K562 (cell line): ENCODE data around the gene ZNF609. TPM values are rescaled to one million over a fixed set of nuclear protein-coding genes. Genes with fewer than 3 reads are reported as not detected.

Source experiments
- ATAC-seq: fragments of 200-7000 bp; cut with Tn5 transposase; 3 replicates; pipeline ENCODE4 v1.9.1; 2020; ENCODE audit warnings: moderate library complexity
- BruUV-seq: library from RNA; stranded (reverse); fragments of 400-500 nt; replicated peaks from 2 replicates; lab custom pipeline; 2021; lab: Mats Ljungman, UMichigan
- CTCF ChIA-PET: fragments of 300-600 bp; formaldehyde crosslinking; extraction: SDS; loops from one replicate; lab custom pipeline; 2021; ENCODE audit warnings: low intra/inter-chr PET ratio; lab: Yijun Ruan, JAX
- POLR2A ChIA-PET: fragments of 300-600, 350-650 bp; sonication (Branson Sonifier 250); formaldehyde crosslinking; extraction: SDS; loops from one replicate; lab custom pipeline; 2021; ENCODE audit warnings: antibody characterized with exemption, inconsistent platforms; lab: Yijun Ruan, JAX
- DNase-seq, 4 experiments: peaks; one replicate each; pipeline versions ENCODE4 v3.0.0 to v3.0.0-alpha.2; 2011 to 2018; ENCODE audit warnings: low spot score in 3 of 4, mixed read lengths in 3 of 4; ENCODE audit errors: extremely low read depth in 1 of 4
- FAIRE-seq: peaks from 2 replicates; lab custom pipeline; 2011; peaks lifted over from hg19 to GRCh38; lab: Jason Lieb, UNC
- H2AFZ ChIP-seq: 2 replicates; pipeline ENCODE4 v1.6.0; 2011; ENCODE audit warnings: low read depth, low read length, control low read depth, inconsistent platforms
- H3K27ac ChIP-seq: fragments of 200-600 bp; 3 replicates; pipeline ENCODE4 v1.8.0; 2011; ENCODE audit warnings: low read depth, mild to moderate bottlenecking, control low read depth, inconsistent platforms, low read length, moderate library complexity, mixed read lengths; ENCODE audit errors: extremely low read depth
- H3K27me3 ChIP-seq, 2 experiments: fragments of 300-600 bp in 1 of 2; 2 replicates in 1 of 2; 3 replicates in 1 of 2; pipeline versions ENCODE4 v1.6.0 to v1.8.0; 2011; ENCODE audit warnings: inconsistent platforms in 2 of 2, low read length in 2 of 2, mild to moderate bottlenecking in 1 of 2, mixed read lengths in 1 of 2, moderate library complexity in 1 of 2; ENCODE audit not compliant: control insufficient read depth in 2 of 2, insufficient read depth in 2 of 2
- H3K36me3 ChIP-seq: fragments of 300-600 bp; 3 replicates; pipeline ENCODE4 v1.8.0; 2011; ENCODE audit warnings: mild to moderate bottlenecking, low read length, inconsistent platforms; ENCODE audit not compliant: control insufficient read depth, insufficient read depth
- H3K4me1 ChIP-seq, 2 experiments: fragments of 200-600 bp in 1 of 2; replicated peaks in 1 of 2; 2 replicates in 1 of 2; 3 replicates in 1 of 2; pipeline versions ENCODE4 v1.5.1 to v1.8.0; 2011; ENCODE audit warnings: inconsistent platforms in 2 of 2, low read length in 2 of 2, mild to moderate bottlenecking in 1 of 2, mixed read lengths in 1 of 2, moderate library complexity in 1 of 2; ENCODE audit not compliant: control insufficient read depth in 2 of 2, insufficient read depth in 2 of 2
- H3K4me2 ChIP-seq: 2 replicates; pipeline ENCODE4 v1.6.1; 2011; ENCODE audit warnings: low read length, control low read depth, inconsistent platforms, mixed read lengths; ENCODE audit not compliant: insufficient read depth
- H3K4me3 ChIP-seq: fragments of 200-600 bp; sonication (generic), shearing (Covaris generic); 2 replicates; pipeline ENCODE4 v1.5.1; 2016; ENCODE audit warnings: control low read depth, inconsistent platforms
- H3K79me2 ChIP-seq: fragments of 200-600 bp; 3 replicates; pipeline ENCODE4 v1.8.0; 2011; ENCODE audit warnings: low read length, inconsistent platforms; ENCODE audit not compliant: control insufficient read depth, insufficient read depth
- H3K9ac ChIP-seq, 2 experiments: 2 replicates each; pipeline versions ENCODE4 v1.6.0 to v1.6.1; 2011; ENCODE audit warnings: low read depth in 2 of 2, low read length in 2 of 2, control low read depth in 1 of 2, inconsistent platforms in 1 of 2, mild to moderate bottlenecking in 1 of 2, mixed read lengths in 1 of 2; ENCODE audit not compliant: insufficient read depth in 1 of 2
- H3K9me1 ChIP-seq: one replicate; pipeline ENCODE4 v1.6.0; 2011; ENCODE audit warnings: inconsistent platforms, mild to moderate bottlenecking, low read length, moderate library complexity; ENCODE audit not compliant: control insufficient read depth, insufficient read depth
- H3K9me3 ChIP-seq: replicated peaks from 2 replicates; pipeline ENCODE4 v1.5.1; 2011; ENCODE audit warnings: low read depth, low read length, inconsistent platforms; ENCODE audit not compliant: control insufficient read depth, insufficient read depth
- H4K20me1 ChIP-seq: replicated peaks from 2 replicates; pipeline ENCODE4 v1.6.1; 2011; ENCODE audit warnings: low read length, inconsistent platforms, mixed read lengths; ENCODE audit not compliant: control insufficient read depth, insufficient read depth
- CHCHD3 ChIP-seq: fragments of 250-450 bp; sonication (Bioruptor Pico); IDR thresholded peaks from 2 replicates; pipeline ENCODE4 v2.1.2; 2022; ENCODE audit warnings: mild to moderate bottlenecking
- LARP7 ChIP-seq: fragments of 450-650 bp; IDR thresholded peaks from 2 replicates; pipeline ENCODE4 v1.6.1; 2016
- LCOR ChIP-seq: sonication (generic); formaldehyde crosslinking; IDR thresholded peaks from 2 replicates; pipeline ENCODE4 v1.8.0; 2022; ENCODE audit warnings: mild to moderate bottlenecking, missing genetic modification reagents
- MTA3 ChIP-seq: fragments of 450-650 bp; formaldehyde crosslinking; IDR thresholded peaks from 2 replicates; pipeline ENCODE4 v1.6.1; 2017; ENCODE audit warnings: mild to moderate bottlenecking, borderline replicate concordance
- PRDM10 ChIP-seq: fragments of 450-650 bp; IDR thresholded peaks from 2 replicates; pipeline ENCODE4 v1.6.1; 2018; ENCODE audit not compliant: partially characterized antibody
- ZBTB12 ChIP-seq: fragments of 250-450 bp; sonication (Bioruptor Pico); IDR thresholded peaks from 2 replicates; pipeline ENCODE4 v1.4.0; 2020
- ZBTB8A ChIP-seq: fragments of 450-650 bp; IDR thresholded peaks from 2 replicates; pipeline ENCODE4 v1.6.1; 2018; ENCODE audit warnings: mild to moderate bottlenecking, moderate library complexity; ENCODE audit not compliant: partially characterized antibody
- ZC3H8 ChIP-seq: fragments of 450-650 bp; IDR thresholded peaks from 2 replicates; pipeline ENCODE4 v1.6.1; 2017
- WGBS: fragments of 100-300 bp; shearing (Covaris generic); methylation state at CpG from one replicate; pipeline ENCODE4 v1.1.6; 2016; ENCODE audit warnings: low coverage, mixed read lengths; ENCODE audit not compliant: insufficient coverage; ENCODE audit errors: missing lambda C conversion rate; 5-methylcytosine and 5-hydroxymethylcytosine counted together
- in situ Hi-C: fragments of 300-500 bp; cut with MboI; formaldehyde crosslinking; loops from 4 replicates; pipeline ENCODE4 v1.15.0; 2018; ENCODE audit warnings: inconsistent platforms, mixed read lengths
- intact Hi-C: fragments of 100-400 bp; cut with micrococcal nuclease; formaldehyde crosslinking; loops from 2 replicates; pipeline ENCODE4 v1.14.2; 2022
- polyA plus RNA-seq, 8 experiments: library from polyadenylated mRNA; depleted of rRNA in 4 of 8; stranded (reverse) in 5 of 8; unstranded in 3 of 8; fragments of >200 nt; fragmentation: Nextera tagmentation in 2 of 8; fragmentation: Illumina TruSeq in 1 of 8; extraction: Ambion mirVana in 2 of 8; extraction: Trizol in 1 of 8; gene quantifications; 2 replicates each; pipeline versions ENCODE4 v1.2.1 to v1.2.3, GENCODE V29; 2011 to 2014; ENCODE audit warnings: inconsistent platforms in 1 of 8, missing spikeins in 1 of 8
- total RNA-seq, 7 experiments: library from RNA; depleted of rRNA in 6 of 7; stranded (reverse); fragments of >200 nt in 6 of 7; fragmentation: Illumina TruSeq in 2 of 7; extraction: Trizol in 2 of 7; gene quantifications; 2 replicates each; pipeline versions ENCODE4 v1.2.1 to v1.2.3, GENCODE V29; 2011 to 2021; ENCODE audit warnings: low replicate concordance in 1 of 7

ZNF609 gene
- total and polyA plus RNA-seq, 9 of the 15 experiments (the other 6 are each of a cell fraction or from before 2014, with no cell fraction given), result 3.0 to 38.7 (median 17.8) TPM

DNA sequence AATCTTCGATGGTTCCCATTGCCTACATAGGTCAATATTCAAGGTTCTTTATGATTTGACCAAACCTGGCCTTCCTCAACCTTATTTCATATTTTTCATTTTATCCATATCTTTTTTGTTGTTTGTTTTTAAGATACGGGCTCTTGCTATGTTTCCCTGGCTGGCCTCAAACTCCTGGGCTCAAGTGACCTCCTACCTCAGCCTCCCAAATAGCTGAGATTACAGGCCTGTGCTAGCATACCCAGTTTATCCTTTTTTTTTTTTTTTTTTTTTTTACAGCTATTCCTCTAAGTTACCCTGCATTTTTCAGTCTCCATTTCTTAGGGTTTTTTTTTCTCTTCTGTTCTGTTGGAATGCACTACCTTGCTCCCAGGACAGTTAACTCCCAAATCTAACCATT is 14.5 kb downstream of the ZNF609 start:
- Histone ChIP-seq H2AFZ (no peak overlapping the region), H3K79me2 (peaks cover 72% of the 10 kb centered on the region), H3K9me3 (no peaks in the 10 kb centered on the region), H4K20me1 (peaks cover 9% of the 10 kb centered on the region; the same call in 1 of the 2 replicates), H3K9me1 (no peaks in the 10 kb centered on the region), H3K4me2 (no peak overlapping the region), H3K4me1 (no peaks in the 10 kb centered on the region), H3K4me3 (no peak overlapping the region), H3K9ac (no peak overlapping the region), H3K27me3 (no peaks in the 10 kb centered on the region), H3K27ac (no peak overlapping the region), H3K36me3 (peaks cover 40% of the 10 kb centered on the region)
- 96% methylated on average over 2 of the region's 2 CpGs for WGBS
- ChIA-PET POLR2A (interaction anchor here (0.6 kb wide), 1 partner anchor 13 kb away, joined by 4 read pairs; no protein-coding TSS in a partner anchor), CTCF (no interaction called here)
- in situ Hi-C loops (no loop called here), intact Hi-C loops (no loop called here)
- DNase-seq (no peak), FAIRE-seq (no peak), ATAC-seq (no peak)
- TF ChIP-seq LARP7 (no peak), LCOR (no peak), ZBTB8A (no peak), ZBTB12 (CRISPR knock-in tag) (no peak), MTA3 (no peak), ZC3H8 (no peak), CHCHD3 (no peak), PRDM10 (no peak)
- BruUV-seq, result no TSS peak
